Mesendoderm (in vitro differentiated cells): ENCODE data around the gene ALPP.

Source experiments
- DNase-seq: peaks from one replicate; pipeline ENCODE4 v3.0.0; 2013
- H2AK5ac ChIP-seq: 2 replicates; pipeline ENCODE4 v1.6.1; 2013; ENCODE audit warnings: low read length, inconsistent platforms
- H2BK120ac ChIP-seq: 2 replicates; pipeline ENCODE4 v1.6.1; 2013; ENCODE audit warnings: low read depth, mild to moderate bottlenecking, low read length, moderate library complexity, mixed read lengths
- H2BK15ac ChIP-seq: replicated peaks from 2 replicates; pipeline ENCODE4 v1.6.1; 2013; ENCODE audit warnings: low read depth, mild to moderate bottlenecking, moderate library complexity
- H2BK5ac ChIP-seq: 2 replicates; pipeline ENCODE4 v1.6.1; 2013; ENCODE audit warnings: low read length, inconsistent platforms
- H3K18ac ChIP-seq: 2 replicates; pipeline ENCODE4 v1.6.1; 2013; ENCODE audit warnings: mild to moderate bottlenecking, low read length, mixed read lengths
- H3K23ac ChIP-seq: one replicate; pipeline ENCODE4 v1.6.1; 2013; ENCODE audit warnings: low read length
- H3K27ac ChIP-seq: 2 replicates; pipeline ENCODE4 v1.5.1; 2013; ENCODE audit warnings: low read depth, mild to moderate bottlenecking, inconsistent platforms, low read length, moderate library complexity
- H3K27me3 ChIP-seq: 2 replicates; pipeline ENCODE4 v1.6.1; 2013; ENCODE audit warnings: low read length, control low read depth, mild to moderate bottlenecking, inconsistent platforms; ENCODE audit not compliant: insufficient read depth, poor library complexity
- H3K36me3 ChIP-seq: 2 replicates; pipeline ENCODE4 v1.6.1; 2013; ENCODE audit warnings: low read length, inconsistent platforms; ENCODE audit not compliant: control insufficient read depth, insufficient read depth
- H3K4ac ChIP-seq: one replicate; pipeline ENCODE4 v1.6.1; 2013; ENCODE audit warnings: low read depth, mild to moderate bottlenecking, low read length, moderate library complexity
- H3K4me1 ChIP-seq: 2 replicates; pipeline ENCODE4 v1.6.1; 2013; ENCODE audit warnings: low read depth, low read length, inconsistent platforms; ENCODE audit not compliant: control insufficient read depth
- H3K4me2 ChIP-seq: 2 replicates; pipeline ENCODE4 v1.6.1; 2013; ENCODE audit warnings: low read length
- H3K4me3 ChIP-seq: 2 replicates; pipeline ENCODE4 v1.5.1; 2013; ENCODE audit warnings: mild to moderate bottlenecking, low read length
- H3K56ac ChIP-seq: one replicate; pipeline ENCODE4 v1.6.1; 2013; ENCODE audit warnings: low read length
- H3K79me1 ChIP-seq: 2 replicates; pipeline ENCODE4 v1.6.1; 2013; ENCODE audit warnings: low read length, inconsistent platforms
- H3K79me2 ChIP-seq: 2 replicates; pipeline ENCODE4 v1.6.1; 2013; ENCODE audit warnings: mild to moderate bottlenecking, low read length; ENCODE audit not compliant: control insufficient read depth, insufficient read depth
- H3K9ac ChIP-seq: 2 replicates; pipeline ENCODE4 v1.6.1; 2013; ENCODE audit warnings: low read length, inconsistent platforms
- H4K5ac ChIP-seq: one replicate; pipeline ENCODE4 v1.6.1; 2013; ENCODE audit warnings: low read length
- H4K8ac ChIP-seq: one replicate; pipeline ENCODE4 v1.6.1; 2013; ENCODE audit warnings: low read depth, mild to moderate bottlenecking, control low read depth, low read length, moderate library complexity
- WGBS: extraction: QIAGEN DNeasy Blood & Tissue Kit; methylation state at CpG from one replicate; pipeline ENCODE4 v1.1.7; 2013; ENCODE audit warnings: low lambda C conversion rate, missing lambda C conversion rate; ENCODE audit not compliant: insufficient coverage; ENCODE audit errors: extremely low coverage; 5-methylcytosine and 5-hydroxymethylcytosine counted together

Gene ALPP

GRCh38 chr2:232398293-232399034 lies 19.9 kb downstream of the ALPP start:
- DNase-seq: no peak
- no peak overlapping the region for H2BK15ac ChIP-seq
- no peak overlapping the region for H3K4me2 ChIP-seq
- no peaks in the 10 kb centered on the region for H3K79me1 ChIP-seq
- H3K23ac ChIP-seq: no peak overlapping the region
- H3K18ac ChIP-seq: no peak overlapping the region
- no peak overlapping the region for H3K4me3 ChIP-seq
- H4K8ac ChIP-seq: no peak overlapping the region
- no CpG with 5 or more reads among the region's 5 CpGs for WGBS
- no peak overlapping the region for H3K4ac ChIP-seq
- no peaks in the 10 kb centered on the region for H3K79me2 ChIP-seq
- H2BK120ac ChIP-seq: no peak overlapping the region
- H3K4me1 ChIP-seq: no peaks in the 10 kb centered on the region
- H3K36me3 ChIP-seq: no peaks in the 10 kb centered on the region
- no peak overlapping the region for H3K56ac ChIP-seq
- no peak overlapping the region for H3K27ac ChIP-seq
- H3K27me3 ChIP-seq: no peaks in the 10 kb centered on the region
- no peak overlapping the region for H4K5ac ChIP-seq
- H3K9ac ChIP-seq: no peak overlapping the region
- H2AK5ac ChIP-seq: no peak overlapping the region
- H2BK5ac ChIP-seq: no peak overlapping the region

- Histone ChIP-seq H3K4me2 (no peak overlapping the region), H2AK5ac (no peak overlapping the region), H4K8ac (no peak overlapping the region), H3K4me3 (no peak overlapping the region), H3K9ac (no peak overlapping the region), H3K4ac (no peak overlapping the region), H3K23ac (no peak overlapping the region), H3K79me2 (no peaks in the 10 kb centered on the region), H3K56ac (no peak overlapping the region), H3K4me1 (no peaks in the 10 kb centered on the region), H2BK120ac (no peak overlapping the region), H4K5ac (no peak overlapping the region), H2BK5ac (no peak overlapping the region), H3K18ac (no peak overlapping the region), H3K36me3 (no peaks in the 10 kb centered on the region), H3K79me1 (no peaks in the 10 kb centered on the region), H3K27ac (no peak overlapping the region), H2BK15ac (no peak overlapping the region), H3K27me3 (no peaks in the 10 kb centered on the region)
- no peak for DNase-seq
- WGBS: no CpG with 5 or more reads among the region's 9 CpGs
Observed at GRCh38 chr2:232400256-232401015, 21.9 kb downstream of the ALPP start.

DNA sequence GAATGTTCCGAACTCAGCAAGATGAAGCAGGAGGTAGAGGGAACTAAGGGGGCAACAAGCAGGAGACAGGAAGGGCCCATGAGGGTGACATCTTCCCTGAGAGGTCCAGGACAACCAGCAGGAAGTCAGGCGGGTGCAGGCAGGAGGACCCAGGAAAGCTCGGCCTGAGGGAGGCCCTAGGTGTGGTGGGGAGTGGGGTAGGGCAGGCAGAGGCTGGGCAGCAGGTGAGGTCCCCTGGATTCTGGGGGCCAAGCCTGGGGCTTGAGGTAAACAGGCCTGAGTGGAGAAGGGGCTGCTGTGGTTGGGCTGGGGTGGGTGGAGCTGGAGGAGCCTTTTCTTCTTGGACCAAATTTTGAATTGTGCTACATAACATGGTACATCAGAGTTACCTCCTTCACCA lies 24.0 kb downstream of the ALPP start:
- no peak overlapping the region for H4K5ac ChIP-seq
- H3K4ac ChIP-seq: no peak overlapping the region
- H2BK15ac ChIP-seq: no peak overlapping the region
- no peak overlapping the region for H3K27ac ChIP-seq
- H3K4me2 ChIP-seq: no peak overlapping the region
- no peak overlapping the region for H4K8ac ChIP-seq
- no peak overlapping the region for H3K9ac ChIP-seq
- H3K79me1 ChIP-seq: no peaks in the 10 kb centered on the region
- no peak overlapping the region for H3K18ac ChIP-seq
- no peak overlapping the region for H3K23ac ChIP-seq
- H2AK5ac ChIP-seq: no peak overlapping the region
- WGBS: no CpG with 5 or more reads among the region's 3 CpGs
- H3K4me1 ChIP-seq: no peaks in the 10 kb centered on the region
- no peak overlapping the region for H2BK120ac ChIP-seq
- H3K27me3 ChIP-seq: no peaks in the 10 kb centered on the region
- no peak overlapping the region for H3K56ac ChIP-seq
- no peaks in the 10 kb centered on the region for H3K36me3 ChIP-seq
- no peaks in the 10 kb centered on the region for H3K79me2 ChIP-seq
- DNase-seq: no peak
- no peak overlapping the region for H2BK5ac ChIP-seq
- H3K4me3 ChIP-seq: no peak overlapping the region

DNA sequence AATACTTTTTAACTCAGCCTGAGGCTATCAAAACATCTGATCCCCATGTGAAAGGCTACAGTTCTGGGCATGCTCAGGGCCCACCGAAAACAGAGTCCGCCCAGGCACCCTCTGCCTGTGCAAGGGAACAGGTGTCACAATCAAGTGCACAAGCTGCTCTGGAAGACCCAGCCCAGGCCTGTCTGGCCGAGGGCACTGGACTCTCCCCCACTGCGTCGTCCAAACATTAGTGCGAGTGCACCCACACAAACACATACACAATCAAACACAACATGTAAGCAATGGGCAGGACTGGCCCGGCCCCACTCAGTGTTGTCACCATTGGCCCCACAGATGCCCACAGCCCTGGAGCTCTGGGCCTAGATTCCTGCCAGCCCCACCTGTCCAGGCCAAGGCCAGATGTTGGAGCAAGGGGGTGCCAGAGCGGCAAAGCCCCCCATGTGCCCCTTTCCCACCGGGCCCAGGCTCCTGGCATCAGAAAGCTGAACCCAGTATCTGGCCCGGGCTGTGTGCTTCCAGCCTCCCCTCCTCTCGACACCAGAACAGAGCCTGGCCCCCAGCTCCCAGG lies 27.5 kb downstream of the ALPP start:
- no peak overlapping the region for H3K4me2 ChIP-seq
- H3K4ac ChIP-seq: no peak overlapping the region
- H3K56ac ChIP-seq: no peak overlapping the region
- H3K4me3 ChIP-seq: no peak overlapping the region
- H3K23ac ChIP-seq: no peak overlapping the region
- H3K79me1 ChIP-seq: no peaks in the 10 kb centered on the region
- H3K36me3 ChIP-seq: no peaks in the 10 kb centered on the region
- WGBS: no CpG with 5 or more reads among the region's 11 CpGs
- no peaks in the 10 kb centered on the region for H3K79me2 ChIP-seq
- H4K8ac ChIP-seq: no peak overlapping the region
- H3K9ac ChIP-seq: no peak overlapping the region
- no peaks in the 10 kb centered on the region for H3K27me3 ChIP-seq
- no peak overlapping the region for H4K5ac ChIP-seq
- no peak overlapping the region for H2AK5ac ChIP-seq
- H2BK15ac ChIP-seq: no peak overlapping the region
- H3K4me1 ChIP-seq: no peaks in the 10 kb centered on the region
- H3K27ac ChIP-seq: no peak overlapping the region
- H2BK5ac ChIP-seq: no peak overlapping the region
- no peak for DNase-seq
- H2BK120ac ChIP-seq: no peak overlapping the region
- H3K18ac ChIP-seq: no peak overlapping the region

DNA sequence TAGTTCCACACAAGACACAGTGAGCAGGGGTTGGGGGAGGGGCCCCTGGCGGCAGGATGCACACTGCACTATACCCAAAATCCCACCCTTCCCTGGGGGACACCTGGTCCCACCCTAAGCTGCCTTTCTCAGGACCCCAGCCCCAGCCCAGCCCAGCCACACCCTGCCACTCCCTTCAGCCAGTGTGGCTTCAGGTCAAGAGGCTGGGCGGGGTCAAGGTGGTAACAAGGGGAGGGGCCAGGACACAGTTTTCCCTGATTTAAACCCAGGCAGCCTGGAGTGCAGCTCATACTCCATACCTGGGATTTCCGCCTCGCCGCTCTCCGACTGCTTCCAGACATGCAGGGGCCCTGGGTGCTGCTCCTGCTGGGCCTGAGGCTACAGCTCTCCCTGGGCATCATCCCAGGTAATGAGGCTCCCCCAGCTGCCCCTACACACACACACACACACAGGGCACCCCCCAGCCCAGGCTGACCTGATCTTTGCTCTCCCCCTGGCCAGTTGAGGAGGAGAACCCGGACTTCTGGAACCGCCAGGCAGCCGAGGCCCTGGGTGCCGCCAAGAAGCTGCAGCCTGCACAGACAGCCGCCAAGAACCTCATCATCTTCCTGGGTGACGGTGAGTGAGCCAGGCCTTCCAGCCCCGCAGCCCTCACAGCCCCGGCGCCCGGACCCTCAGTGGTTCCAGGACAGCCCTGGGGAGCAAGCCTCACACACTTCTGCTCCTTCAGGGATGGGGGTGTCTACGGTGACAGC lies 28.2 kb downstream of the ALPP start, which contains the start of gene ALPG:
Gene ALPG, plus strand, starts transcription at position 289 of the 755 bp plus-strand sequence. Its CDS starts 51 bp downstream, at position 340.
- no peak within 1 kb of the TSS for H3K9ac ChIP-seq
- no peak within 1 kb of the TSS for H2AK5ac ChIP-seq
- H4K5ac ChIP-seq: no peak within 1 kb of the TSS
- H3K4me1 ChIP-seq: no peaks in the 10 kb centered on the region
- DNase-seq: no peak
- H3K27me3 ChIP-seq: no peaks in the 10 kb centered on the region
- H3K18ac ChIP-seq: no peak within 1 kb of the TSS
- H3K4me2 ChIP-seq: no peak within 1 kb of the TSS
- H3K56ac ChIP-seq: no peak within 1 kb of the TSS
- no peak within 1 kb of the TSS for H4K8ac ChIP-seq
- H3K79me1 ChIP-seq: no peaks in the 10 kb centered on the region
- no peak within 1 kb of the TSS for H3K27ac ChIP-seq
- no peak within 1 kb of the TSS for H2BK5ac ChIP-seq
- H2BK120ac ChIP-seq: no peak within 1 kb of the TSS
- no peaks in the 10 kb centered on the region for H3K79me2 ChIP-seq
- no peaks in the 10 kb centered on the region for H3K36me3 ChIP-seq
- no peak within 1 kb of the TSS for H3K23ac ChIP-seq
- H3K4ac ChIP-seq: no peak within 1 kb of the TSS
- WGBS: no CpG with 5 or more reads among the region's 17 CpGs
- no peak within 1 kb of the TSS for H2BK15ac ChIP-seq
- H3K4me3 ChIP-seq: no peak within 1 kb of the TSS
